Lower leg skin (tissue), 3 donors: Measurements from ENCODE around the gene CD38.

Source experiments
- POLR2A ChIP-seq, 2 donors: fragments of 450-650 bp; IDR thresholded peaks; one replicate each; pipeline ENCODE4 v1.6.1; 2016 to 2017; ENCODE audit warnings: antibody characterized with exemption in 2 of 2, mild to moderate bottlenecking in 1 of 2, moderate library complexity in 1 of 2
- TF ChIP-seq, protein P1 (sequence below), 3 donors: fragments of 450-650 bp; IDR thresholded peaks; one replicate each; pipeline ENCODE4 v1.5.1; 2016; ENCODE audit warnings: antibody characterized with exemption in 3 of 3, mild to moderate bottlenecking in 3 of 3, moderate library complexity in 2 of 3

- TF ChIP-seq POLR2A (IDR thresholded peaks at IDR 0.05): no peak
- TF ChIP-seq, protein P1, sequence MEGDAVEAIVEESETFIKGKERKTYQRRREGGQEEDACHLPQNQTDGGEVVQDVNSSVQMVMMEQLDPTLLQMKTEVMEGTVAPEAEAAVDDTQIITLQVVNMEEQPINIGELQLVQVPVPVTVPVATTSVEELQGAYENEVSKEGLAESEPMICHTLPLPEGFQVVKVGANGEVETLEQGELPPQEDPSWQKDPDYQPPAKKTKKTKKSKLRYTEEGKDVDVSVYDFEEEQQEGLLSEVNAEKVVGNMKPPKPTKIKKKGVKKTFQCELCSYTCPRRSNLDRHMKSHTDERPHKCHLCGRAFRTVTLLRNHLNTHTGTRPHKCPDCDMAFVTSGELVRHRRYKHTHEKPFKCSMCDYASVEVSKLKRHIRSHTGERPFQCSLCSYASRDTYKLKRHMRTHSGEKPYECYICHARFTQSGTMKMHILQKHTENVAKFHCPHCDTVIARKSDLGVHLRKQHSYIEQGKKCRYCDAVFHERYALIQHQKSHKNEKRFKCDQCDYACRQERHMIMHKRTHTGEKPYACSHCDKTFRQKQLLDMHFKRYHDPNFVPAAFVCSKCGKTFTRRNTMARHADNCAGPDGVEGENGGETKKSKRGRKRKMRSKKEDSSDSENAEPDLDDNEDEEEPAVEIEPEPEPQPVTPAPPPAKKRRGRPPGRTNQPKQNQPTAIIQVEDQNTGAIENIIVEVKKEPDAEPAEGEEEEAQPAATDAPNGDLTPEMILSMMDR (IDR thresholded peaks at IDR 0.05): no peak
Measured at GRCh38 chr4:15766821-15767220, 11.3 kb upstream of the CD38 start.
